HG03432 (cell line): ENCODE results near the gene RBM20.

Source experiments
- ATAC-seq: cut with Tn5 transposase; IDR thresholded peaks from one replicate; pipeline ENCODE4 v1.9.1; 2021; ENCODE audit warnings: mild to moderate bottlenecking, moderate library complexity; ENCODE audit not compliant: unreplicated experiment

The RBM20 gene

DNA sequence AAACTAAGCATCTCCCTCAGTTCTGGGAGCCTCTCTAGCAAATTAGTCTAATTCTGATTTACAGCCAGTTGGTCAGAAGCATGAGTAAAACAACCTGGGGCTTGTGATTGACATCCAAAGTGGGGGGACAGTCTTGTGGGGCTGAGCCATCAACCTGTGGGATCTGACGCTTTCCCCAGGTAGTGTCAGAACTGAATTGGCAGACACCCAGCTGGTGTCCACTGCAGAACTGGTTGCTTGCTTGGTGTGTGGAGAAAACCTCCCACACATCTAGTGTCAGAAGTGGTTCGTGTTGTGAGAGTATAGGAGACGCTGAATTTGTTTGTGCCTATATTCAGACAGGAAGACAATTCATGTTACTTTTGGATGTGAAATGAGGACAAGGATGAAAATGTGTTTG lies 135.4 kb downstream of the RBM20 start:
- no peak for ATAC-seq

DNA sequence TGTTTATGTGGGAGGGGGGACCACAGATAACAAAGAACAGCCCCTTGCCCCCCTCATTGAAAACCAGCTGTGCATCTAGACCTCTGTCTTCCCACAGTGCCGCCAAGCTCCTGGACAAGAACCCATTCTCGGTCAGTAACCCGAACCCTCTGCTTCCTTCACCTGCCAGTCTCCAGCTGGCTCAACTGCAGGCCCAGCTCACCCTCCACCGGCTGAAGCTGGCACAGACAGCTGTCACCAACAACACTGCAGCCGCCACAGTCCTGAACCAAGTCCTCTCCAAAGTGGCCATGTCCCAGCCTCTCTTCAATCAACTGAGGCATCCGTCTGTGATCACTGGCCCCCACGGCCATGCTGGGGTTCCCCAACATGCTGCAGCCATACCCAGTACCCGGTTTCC lies 136.6 kb downstream of the RBM20 start:
- no peak for ATAC-seq

DNA sequence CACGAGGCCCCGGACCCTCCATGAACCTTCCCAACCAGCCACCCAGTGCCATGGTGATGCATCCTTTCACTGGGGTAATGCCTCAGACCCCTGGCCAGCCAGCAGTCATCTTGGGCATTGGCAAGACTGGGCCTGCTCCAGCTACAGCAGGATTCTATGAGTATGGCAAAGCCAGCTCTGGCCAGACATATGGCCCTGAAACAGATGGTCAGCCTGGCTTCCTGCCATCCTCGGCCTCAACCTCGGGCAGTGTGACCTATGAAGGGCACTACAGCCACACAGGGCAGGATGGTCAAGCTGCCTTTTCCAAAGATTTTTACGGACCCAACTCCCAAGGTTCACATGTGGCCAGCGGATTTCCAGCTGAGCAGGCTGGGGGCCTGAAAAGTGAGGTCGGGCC lies 137.0 kb downstream of the RBM20 start:
- ATAC-seq = no peak

DNA sequence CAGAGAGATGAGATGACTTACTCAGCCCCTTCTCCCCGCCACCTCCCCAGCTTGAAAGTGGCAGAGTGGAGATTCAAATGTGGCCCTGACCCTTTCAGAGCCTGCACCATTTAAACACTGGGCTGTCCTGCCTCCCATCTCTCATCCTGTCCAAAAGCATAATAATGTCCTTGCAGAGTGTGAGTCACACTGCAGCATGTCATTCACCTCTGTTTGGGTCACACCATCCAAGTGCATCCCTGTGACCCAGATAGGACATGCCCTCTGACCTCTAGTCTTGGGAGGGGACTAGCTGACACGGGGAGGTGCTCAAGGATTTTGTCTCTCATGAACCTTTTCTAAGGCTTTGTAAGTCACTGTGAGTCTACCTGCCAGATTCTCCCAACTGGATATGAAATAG lies 138.5 kb downstream of the RBM20 start:
- ATAC-seq = no peak

DNA sequence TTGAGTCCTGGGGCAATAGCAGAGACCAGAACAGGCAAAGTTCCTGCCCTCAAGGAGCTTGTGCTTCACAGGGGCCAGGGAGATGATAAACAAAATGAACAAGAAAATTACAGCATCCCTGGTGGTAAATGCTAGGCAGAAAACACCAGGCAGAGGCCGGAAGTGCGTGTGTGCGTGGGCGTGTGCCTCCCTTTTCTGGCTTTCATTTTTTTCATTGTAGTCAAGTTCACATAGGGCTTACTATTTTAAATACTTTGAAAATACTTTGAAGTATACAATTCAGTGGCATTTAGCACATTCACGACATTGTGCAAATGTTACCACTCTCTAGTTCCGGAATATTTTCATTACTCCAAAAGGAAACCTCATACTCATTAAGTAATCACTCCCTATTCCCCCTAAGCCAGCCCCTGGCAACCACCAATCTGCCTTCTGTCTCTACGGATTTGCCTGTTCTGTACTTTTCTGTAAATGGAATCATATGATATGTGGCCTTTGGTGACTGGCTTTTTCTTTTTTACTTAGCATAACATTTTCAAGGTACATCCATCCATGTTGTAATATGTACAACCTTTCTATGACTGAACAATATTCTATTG lies 139.5 kb downstream of the RBM20 start:
- ATAC-seq = no peak

DNA sequence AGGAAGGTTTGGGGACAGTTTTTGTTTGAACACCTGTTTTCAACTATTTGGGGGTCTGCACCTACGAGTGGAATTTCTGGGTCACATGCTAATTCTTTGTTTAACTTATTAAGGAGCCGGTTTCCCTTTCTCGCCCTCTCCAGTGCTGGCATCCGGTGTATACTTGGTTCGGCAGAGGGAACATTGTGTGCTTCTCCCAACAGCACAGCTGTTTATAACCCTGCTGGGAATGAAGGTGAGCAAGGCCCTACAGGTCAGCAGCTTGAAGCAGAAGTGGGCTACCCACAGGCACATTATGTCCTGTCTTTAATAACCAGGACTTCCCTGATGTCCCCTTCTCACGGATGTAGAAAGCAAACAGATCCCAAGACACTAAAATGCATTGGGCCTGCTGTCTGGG lies 140.1 kb downstream of the RBM20 start:
- no peak for ATAC-seq

DNA sequence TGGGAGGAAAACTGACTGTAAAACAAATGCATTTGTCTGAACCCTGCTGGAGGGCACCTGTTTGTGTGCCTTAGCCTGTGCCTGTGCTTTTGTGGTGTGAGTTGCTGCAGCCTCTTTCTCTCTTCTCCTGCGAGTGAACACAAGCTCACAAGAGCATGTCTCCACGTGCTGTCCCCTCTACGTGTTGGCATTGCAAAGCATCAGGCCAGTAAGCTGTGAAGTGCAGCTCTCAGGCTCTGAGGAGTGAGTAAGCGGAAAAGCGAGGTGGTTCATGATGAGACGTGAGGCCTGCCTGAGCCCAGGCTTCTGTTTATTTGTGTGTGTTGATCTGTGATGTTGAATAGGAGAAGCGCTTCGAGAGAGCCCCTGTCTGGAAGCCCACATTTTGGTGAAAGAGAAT lies 142.0 kb downstream of the RBM20 start:
- ATAC-seq = no peak

DNA sequence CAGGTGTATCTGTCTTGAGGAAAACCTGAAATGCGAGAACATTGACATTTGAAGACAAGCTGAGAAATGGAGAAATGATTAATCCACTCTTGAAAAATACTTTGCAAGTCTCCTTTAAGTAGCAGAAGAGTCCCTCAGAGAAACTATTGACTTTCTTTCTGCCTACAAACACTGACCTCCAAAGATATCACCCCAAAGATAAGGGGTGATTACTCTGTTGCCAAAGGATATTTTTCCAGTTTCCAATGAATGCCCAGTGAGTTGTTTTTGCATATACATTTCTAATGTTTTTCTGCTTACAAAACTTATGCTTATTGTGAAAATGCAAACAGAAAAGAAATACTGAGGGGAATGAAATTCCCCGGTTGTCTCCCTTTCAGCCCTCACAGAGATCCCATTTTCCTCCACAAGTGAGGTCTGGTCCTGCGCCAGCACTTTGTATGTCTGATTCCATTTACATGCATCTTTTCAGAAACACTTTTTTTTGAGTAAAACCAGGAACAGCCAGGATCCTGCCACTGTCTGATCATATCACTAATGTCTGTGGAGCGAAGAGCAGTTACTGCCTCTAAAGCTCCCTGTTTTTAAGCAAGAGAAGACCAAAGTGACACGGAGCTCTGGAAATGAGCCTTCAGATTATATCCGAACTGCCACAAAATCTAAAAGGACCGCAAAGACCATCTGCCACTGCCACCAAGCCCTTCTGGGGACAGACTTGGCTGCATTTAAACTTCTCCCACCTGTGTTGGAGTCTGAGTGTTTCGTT lies 144.7 kb downstream of the RBM20 start:
- ATAC-seq = no peak

DNA sequence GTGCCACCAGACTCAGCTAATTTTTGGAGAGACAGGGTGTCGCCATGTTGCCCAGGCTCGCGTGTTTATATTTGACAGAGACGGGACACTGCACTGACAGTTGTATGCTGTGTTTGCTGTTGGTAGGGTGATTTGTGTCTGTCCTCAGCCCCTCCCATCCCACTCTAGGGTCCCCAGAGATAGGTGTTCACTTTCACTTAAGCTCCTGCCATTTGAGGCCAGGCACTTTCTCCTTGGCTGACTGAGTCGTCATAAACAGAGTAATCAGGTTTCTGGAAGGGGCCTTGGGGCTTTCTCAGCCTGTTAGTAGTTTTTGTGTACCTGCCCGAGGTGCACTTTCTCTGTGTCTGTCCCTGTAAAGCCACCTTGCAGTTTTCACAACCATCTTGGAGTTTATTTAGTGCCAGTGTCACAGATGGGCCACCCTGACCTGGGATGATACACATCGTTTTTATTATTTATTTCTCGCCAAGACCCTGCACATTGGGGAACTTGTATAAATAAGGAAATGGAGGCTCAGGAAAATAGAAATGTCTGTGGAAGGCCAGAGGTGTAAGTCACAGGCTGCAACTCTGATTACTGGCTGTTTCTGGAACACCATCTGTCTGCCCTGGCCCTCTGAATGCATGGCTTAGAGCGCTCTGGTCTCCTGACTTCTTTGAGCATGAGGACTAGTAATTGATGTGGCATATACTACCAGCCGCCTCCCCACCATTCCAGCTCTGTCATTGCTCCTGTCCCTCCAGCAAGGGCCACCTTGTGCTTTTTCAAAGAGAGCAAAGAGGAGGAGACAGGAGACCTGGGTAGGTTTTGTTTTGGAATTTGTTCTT lies 145.7 kb downstream of the RBM20 start:
- no peak for ATAC-seq

DNA sequence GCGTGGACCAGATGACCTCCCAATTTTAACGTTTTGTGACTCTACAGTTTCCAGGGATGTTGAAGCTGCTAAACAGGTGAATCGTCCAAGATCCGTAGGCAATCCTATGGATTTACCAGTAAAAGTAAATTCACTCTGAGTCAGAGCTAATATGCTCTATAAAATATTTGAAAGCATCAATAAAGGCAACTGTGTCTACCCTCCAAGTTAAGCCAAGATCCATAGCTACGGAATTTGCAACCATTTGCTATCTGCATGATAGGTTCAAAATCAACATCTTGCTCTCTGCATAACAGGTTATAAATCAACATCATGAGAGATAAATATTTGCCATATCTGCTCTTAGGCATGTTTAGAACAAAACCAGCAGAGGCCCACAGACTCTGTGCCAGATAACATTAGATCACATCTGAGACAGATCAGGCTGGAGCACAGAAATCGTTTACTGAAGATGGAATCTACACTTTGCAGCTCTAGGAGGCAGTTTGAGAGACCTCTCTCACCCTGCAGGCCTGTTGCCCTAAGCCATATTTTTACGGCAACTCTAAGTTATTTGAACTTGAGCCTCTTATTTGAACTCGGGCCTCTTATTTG lies 146.9 kb downstream of the RBM20 start:
- ATAC-seq = no peak

DNA sequence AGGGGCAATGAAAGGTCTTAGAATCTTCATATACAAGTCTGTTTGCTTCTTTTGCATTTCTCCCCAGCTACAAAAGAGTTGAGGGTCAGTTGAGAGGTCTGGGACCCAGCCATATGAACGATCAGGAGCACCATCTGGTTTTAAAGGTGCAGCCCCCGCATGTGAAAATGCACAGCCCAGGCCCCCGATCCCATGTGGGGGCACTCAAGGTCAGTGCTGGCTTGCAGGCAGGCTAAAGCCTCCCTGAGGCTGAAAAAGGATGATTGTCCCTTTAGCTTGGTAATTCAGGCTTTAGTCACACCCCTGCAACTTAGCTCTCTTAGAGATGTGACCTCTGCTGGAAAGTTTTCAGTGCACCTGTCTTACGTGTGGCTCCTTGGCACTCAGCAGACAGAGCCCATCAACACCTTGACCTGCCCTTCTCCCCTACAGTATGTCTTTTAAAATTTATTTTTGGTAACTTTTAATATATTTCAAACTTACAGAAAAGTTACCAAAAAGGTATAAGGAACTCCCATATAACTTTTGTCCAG lies 147.5 kb downstream of the RBM20 start:
- no peak for ATAC-seq

DNA sequence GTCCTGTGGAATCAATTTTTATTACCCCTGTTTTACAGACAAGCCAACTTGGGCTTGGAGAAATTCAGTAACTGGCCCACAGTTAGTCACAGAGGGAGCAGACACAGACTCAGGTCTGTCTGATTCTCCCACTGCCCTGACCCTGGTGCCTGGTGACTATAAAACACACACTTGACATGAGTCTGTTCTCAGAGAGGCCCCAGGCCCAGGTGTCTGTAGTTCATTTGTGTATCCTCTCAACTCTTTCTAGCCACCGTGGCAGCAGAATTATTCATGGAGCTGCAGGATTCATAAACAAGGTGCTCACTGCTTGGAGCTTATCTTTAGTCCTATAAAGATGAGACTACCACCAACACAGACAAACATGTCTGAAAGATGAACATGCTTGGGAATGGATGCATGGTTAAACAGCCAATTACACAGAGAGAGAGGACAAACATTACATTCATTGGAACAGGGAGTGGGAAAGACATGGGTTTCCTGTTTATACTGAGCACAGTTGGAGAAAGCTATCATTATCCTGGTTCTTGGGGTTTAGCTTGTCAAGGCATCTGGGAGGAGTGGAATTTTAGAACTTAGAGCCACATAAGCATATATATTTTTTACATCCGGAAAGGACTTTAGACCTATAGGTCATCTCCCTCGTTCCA lies 148.5 kb downstream of the RBM20 start:
- no peak for ATAC-seq

DNA sequence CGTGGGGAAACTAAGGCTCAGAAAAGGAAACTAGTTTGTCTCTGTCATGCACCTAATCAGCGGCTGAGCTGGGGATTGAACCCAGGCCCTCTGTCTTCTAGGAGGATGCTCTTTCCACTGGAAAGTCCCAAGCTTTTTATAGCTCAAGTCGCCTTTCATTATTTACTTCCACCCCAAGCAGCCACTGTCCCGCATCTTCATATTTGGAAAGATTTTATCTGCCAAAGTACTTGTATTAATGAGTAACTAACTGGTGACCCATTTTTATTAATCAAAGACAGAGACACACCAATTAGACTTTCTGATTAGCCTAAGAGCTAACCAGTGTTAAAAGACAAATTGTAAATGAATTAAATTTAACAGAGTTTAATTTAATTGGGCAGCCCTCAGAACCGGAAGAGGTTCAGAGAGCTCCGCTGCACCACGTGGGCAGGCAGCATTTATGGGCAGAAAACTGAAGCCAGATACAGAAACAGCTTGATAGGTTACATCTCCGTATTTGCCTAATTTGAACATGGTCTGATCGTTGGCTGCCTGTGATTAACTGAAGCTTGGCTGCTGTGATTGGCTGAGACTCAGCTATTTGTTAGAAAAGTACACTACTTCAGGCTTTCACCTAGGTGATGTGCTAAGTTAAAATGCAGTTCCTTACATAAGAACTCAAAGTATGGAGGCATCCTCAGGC lies 149.1 kb downstream of the RBM20 start:
- ATAC-seq = no peak

DNA sequence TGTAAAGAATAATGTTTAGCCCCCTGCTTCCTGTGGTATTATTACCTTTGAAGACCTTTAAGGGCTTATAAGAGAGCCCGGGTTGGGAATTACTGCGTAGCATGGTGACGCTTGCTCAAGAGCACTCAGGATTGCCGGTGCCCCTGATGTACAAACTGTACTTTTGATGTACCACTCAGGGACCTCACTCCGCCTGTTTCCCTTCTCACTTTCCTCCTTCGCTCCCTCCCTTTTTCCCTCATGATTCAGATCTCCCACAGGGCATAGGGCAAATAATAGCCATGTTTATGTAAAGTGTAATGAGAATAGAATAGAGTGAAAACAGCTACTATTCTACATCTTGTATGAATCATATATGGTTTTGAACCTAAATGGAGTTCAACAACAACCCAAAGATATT lies 149.8 kb downstream of the RBM20 start:
- ATAC-seq = no peak

DNA sequence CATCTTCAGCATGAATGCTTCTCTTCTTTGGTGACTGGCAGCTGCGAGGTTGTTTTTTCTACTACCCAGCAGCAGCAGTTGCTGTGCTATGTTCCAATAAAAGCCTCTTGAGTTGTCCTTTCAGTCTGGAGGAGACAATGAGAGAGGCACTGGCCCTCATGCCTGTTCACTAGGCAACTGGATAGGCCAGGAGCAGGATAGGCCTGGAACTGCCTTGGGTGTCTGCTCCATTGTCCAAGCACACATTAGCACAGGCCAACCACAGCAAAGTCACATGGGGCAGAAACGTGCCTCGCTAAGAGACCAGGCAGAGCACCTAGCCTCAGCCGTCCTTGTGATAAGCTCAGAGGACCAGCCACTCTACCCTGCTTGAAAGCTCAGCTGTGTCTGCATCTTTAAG lies 150.7 kb downstream of the RBM20 start:
- ATAC-seq = no peak

DNA sequence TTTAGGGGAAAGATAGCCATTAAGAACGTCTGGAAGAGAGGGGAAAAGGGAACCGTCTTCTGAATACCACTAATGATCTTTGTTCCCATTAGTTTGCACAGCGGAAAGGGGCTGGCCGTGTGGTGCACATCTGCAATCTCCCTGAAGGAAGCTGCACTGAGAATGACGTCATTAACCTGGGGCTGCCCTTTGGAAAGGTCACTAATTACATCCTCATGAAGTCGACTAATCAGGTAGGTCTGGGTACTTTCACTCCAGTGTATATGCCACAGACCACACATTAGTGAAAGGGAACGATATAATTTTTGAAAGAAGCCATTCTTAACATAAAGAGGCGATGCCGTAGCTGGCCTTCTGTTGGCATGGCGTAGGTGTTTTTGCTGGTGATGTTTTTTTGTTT lies 153.3 kb downstream of the RBM20 start:
- no peak for ATAC-seq

DNA sequence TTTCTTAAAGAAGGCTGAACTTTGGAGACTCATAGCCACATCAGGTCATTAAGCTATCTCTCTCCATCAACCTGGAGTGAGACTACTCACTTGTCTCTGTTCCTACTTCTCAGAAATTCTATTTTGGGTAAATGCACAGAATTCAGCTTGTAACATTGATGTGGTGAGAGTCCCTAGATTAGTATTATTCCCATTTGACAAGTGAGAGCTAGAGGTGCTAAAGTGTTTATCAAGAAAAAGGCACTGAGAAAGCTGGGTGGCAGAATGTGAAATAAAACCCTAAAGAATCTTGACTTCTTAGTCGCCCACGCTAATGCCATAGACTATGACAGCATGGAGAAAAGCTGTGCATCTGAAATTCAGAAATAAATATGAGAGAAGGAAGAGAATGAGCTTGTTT lies 154.2 kb downstream of the RBM20 start:
- no peak for ATAC-seq

DNA sequence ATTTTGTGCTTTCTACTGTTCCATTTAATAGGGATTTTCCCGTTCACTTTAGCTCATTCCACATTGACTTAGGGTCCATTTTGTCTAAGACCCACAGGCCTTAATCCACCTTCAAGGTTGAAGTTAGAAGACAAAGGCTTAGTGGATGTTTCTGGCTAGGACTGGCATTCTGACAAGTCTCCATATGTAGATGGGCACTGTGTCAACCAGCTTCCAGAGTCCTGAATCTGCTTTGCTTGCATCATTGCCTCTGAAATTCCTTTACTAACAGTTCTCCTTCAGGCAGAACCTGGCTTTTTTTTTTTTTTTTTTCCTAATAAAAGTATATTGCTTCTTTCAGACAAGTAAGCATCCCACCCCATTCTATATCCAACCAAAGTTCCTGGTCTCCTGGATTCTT lies 158.0 kb downstream of the RBM20 start:
- no peak for ATAC-seq

DNA sequence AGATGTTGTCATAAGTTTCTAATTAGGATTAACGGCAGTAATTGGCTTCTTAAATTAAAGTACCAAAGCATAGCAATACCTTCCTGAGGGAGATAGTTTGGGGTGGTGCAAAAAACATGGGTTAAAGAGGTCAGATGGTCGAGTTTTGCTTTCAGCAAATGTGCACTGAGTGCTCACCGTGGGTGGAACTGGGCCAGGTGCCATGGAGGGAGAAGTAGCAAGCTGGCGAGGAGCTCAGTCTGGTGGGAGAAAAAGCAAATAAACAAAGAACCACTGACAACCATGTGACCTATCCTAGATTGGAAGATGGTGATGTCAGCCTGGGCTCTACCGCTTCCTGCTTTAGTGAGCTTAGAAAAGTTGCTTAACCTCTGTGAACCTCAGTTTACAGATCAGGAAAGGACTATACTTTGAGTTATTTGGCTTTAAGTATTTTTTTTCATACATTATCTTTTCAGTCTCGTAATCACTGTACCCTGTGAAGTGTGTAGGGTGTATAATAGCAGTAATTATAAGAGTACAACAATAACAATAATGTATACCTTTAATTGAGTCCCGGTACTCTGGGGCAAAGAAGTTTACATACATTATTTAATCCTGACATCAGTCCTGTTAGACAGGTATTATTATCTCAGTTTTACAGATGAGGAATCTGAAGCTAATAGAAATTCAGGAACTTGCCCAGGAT lies 158.6 kb downstream of the RBM20 start:
- peak; percentile 69 for ATAC-seq
